ENCODE results near the gene RBMS1.

GRCh38 chr2:160251569-160251968 is 242.0 kb downstream of the RBMS1 start:
- TF ChIP-seq CTCF (conservative IDR thresholded peaks at IDR 0.05; ENCODE audit: low read depth, low read length) (no peak), EZH2phosphoT487 (IDR thresholded peaks at IDR 0.05; ENCODE audit: borderline replicate concordance, low read length) (no peak)
